IMR-90 (cell line): ENCODE data around the gene UQCRQ. TPM values are rescaled to one million over a fixed set of nuclear protein-coding genes. Genes with fewer than 3 reads are reported as not detected.

Source experiments
- ATAC-seq: fragments of 200-7000 bp; cut with Tn5 transposase; 2 replicates; pipeline ENCODE4 v1.9.1; 2020; ENCODE audit warnings: low read depth, mild to moderate bottlenecking, moderate library complexity
- BruUV-seq: library from RNA; stranded (reverse); fragments of 400-500 nt; replicated peaks from 2 replicates; lab custom pipeline; 2021; lab: Mats Ljungman, UMichigan
- CTCF ChIA-PET: fragments of 300-600 bp; formaldehyde crosslinking; extraction: SDS; loops from one replicate; lab custom pipeline; 2021; ENCODE audit warnings: antibody characterized with exemption; lab: Yijun Ruan, JAX
- POLR2A ChIA-PET: fragments of 300-600 bp; sonication (Branson Sonifier 250); formaldehyde crosslinking; loops from one replicate; lab custom pipeline; 2022; ENCODE audit warnings: antibody characterized with exemption; ENCODE audit not compliant: unreplicated experiment; lab: Charles Lee
- DNase-seq: peaks from one replicate; pipeline ENCODE4 v3.0.0; 2013
- H2AFZ ChIP-seq: replicated peaks from 2 replicates; pipeline ENCODE3; 2013; ENCODE audit warnings: low read length, mild to moderate bottlenecking; ENCODE audit not compliant: poor library complexity
- H2AK5ac ChIP-seq: 2 replicates; pipeline ENCODE4 v1.6.1; 2013; ENCODE audit warnings: low read depth, low read length, inconsistent platforms
- H2AK9ac ChIP-seq: replicated peaks from 2 replicates; pipeline ENCODE3; 2013; ENCODE audit warnings: mild to moderate bottlenecking, low read depth, low read length, moderate library complexity; ENCODE audit not compliant: poor library complexity
- H2BK120ac ChIP-seq: 2 replicates; pipeline ENCODE4 v1.6.1; 2013; ENCODE audit warnings: low read depth, low read length, inconsistent platforms
- H2BK15ac ChIP-seq: 3 replicates; pipeline ENCODE4 v1.6.1; 2013; ENCODE audit warnings: low read depth, low read length, inconsistent platforms
- H2BK20ac ChIP-seq: 2 replicates; pipeline ENCODE4 v1.6.1; 2013; ENCODE audit warnings: low read depth, mild to moderate bottlenecking, inconsistent platforms, low read length, moderate library complexity
- H2BK5ac ChIP-seq: 2 replicates; pipeline ENCODE4 v1.6.1; 2013; ENCODE audit warnings: mild to moderate bottlenecking, low read depth, low read length, inconsistent platforms; ENCODE audit not compliant: poor library complexity, severe bottlenecking
- H3K14ac ChIP-seq: replicated peaks from 2 replicates; pipeline ENCODE4 v1.6.1; 2013; ENCODE audit warnings: low read depth, low read length, inconsistent platforms
- H3K18ac ChIP-seq: 2 replicates; pipeline ENCODE4 v1.6.1; 2013; ENCODE audit warnings: low read depth, low read length, control low read depth
- H3K23ac ChIP-seq: 2 replicates; pipeline ENCODE4 v1.6.1; 2013; ENCODE audit warnings: low read depth, low read length, inconsistent platforms
- H3K27ac ChIP-seq: 2 replicates; pipeline ENCODE4 v1.5.1; 2013; ENCODE audit warnings: mild to moderate bottlenecking, control low read depth, low read length; ENCODE audit not compliant: insufficient read depth
- H3K27me3 ChIP-seq: 2 replicates; pipeline ENCODE4 v1.6.1; 2013; ENCODE audit warnings: low read length; ENCODE audit not compliant: control insufficient read depth, insufficient read depth
- H3K36me3 ChIP-seq: 2 replicates; pipeline ENCODE4 v1.6.1; 2013; ENCODE audit warnings: low read length, mixed read lengths; ENCODE audit not compliant: control insufficient read depth, insufficient read depth
- H3K4ac ChIP-seq: 2 replicates; pipeline ENCODE4 v1.6.1; 2013; ENCODE audit warnings: low read depth, low read length, inconsistent platforms
- H3K4me1 ChIP-seq: 2 replicates; pipeline ENCODE4 v1.6.1; 2013; ENCODE audit warnings: low read length, mixed read lengths; ENCODE audit not compliant: control insufficient read depth, insufficient read depth
- H3K4me2 ChIP-seq: 2 replicates; pipeline ENCODE4 v1.6.1; 2013; ENCODE audit warnings: low read depth, mild to moderate bottlenecking, control low read depth, low read length, moderate library complexity
- H3K4me3 ChIP-seq: 2 replicates; pipeline ENCODE4 v1.5.1; 2013; ENCODE audit warnings: low read depth, mild to moderate bottlenecking, control low read depth, low read length, moderate library complexity; ENCODE audit not compliant: insufficient read depth
- H3K56ac ChIP-seq: 2 replicates; pipeline ENCODE4 v1.6.1; 2013; ENCODE audit warnings: low read length, inconsistent platforms; ENCODE audit not compliant: insufficient read depth; ENCODE audit errors: extremely low read depth
- H3K79me1 ChIP-seq, 2 experiments: 2 replicates each; pipeline ENCODE4 v1.6.1; 2013; ENCODE audit warnings: low read length in 2 of 2, inconsistent platforms in 1 of 2, low read depth in 1 of 2
- H3K9ac ChIP-seq: 2 replicates; pipeline ENCODE4 v1.6.1; 2013; ENCODE audit warnings: low read depth, low read length, control low read depth
- H3K9me1 ChIP-seq: 2 replicates; pipeline ENCODE4 v1.6.1; 2013; ENCODE audit warnings: low read length, inconsistent platforms; ENCODE audit not compliant: insufficient read depth
- H3K9me3 ChIP-seq: 2 replicates; pipeline ENCODE4 v1.6.1; 2013; ENCODE audit warnings: low read length; ENCODE audit not compliant: control insufficient read depth, insufficient read depth
- H4K20me1 ChIP-seq: 2 replicates; pipeline ENCODE4 v1.6.1; 2013; ENCODE audit warnings: low read length, inconsistent platforms; ENCODE audit not compliant: insufficient read depth
- H4K5ac ChIP-seq: 2 replicates; pipeline ENCODE4 v1.6.1; 2013; ENCODE audit warnings: mild to moderate bottlenecking, low read depth, low read length, control low read depth
- H4K8ac ChIP-seq, 2 experiments: 2 replicates each; pipeline ENCODE4 v1.6.1; 2013; ENCODE audit warnings: low read depth in 2 of 2, low read length in 2 of 2, control low read depth in 1 of 2, inconsistent platforms in 1 of 2
- H4K91ac ChIP-seq: 2 replicates; pipeline ENCODE4 v1.6.1; 2013; ENCODE audit warnings: low read depth, low read length, inconsistent platforms; ENCODE audit not compliant: insufficient read depth
- MAZ ChIP-seq: IDR thresholded peaks from 2 replicates; pipeline ENCODE4 v1.6.1; 2012; ENCODE audit warnings: low read depth, mild to moderate bottlenecking, low read length, improper control_type of control experiment, moderate library complexity, borderline replicate concordance
- MXI1 ChIP-seq: IDR thresholded peaks from 2 replicates; pipeline ENCODE4 v1.6.1; 2012; ENCODE audit warnings: low read depth, mild to moderate bottlenecking, low read length, moderate library complexity, borderline replicate concordance
- POLR2A ChIP-seq: IDR thresholded peaks from 2 replicates; pipeline ENCODE4 v1.6.1; 2012; ENCODE audit warnings: mild to moderate bottlenecking, low read depth, low read length
- RAD21 ChIP-seq: IDR thresholded peaks from 2 replicates; pipeline ENCODE4 v1.6.1; 2012; ENCODE audit warnings: low read length, improper control_type of control experiment
- RCOR1 ChIP-seq: IDR thresholded peaks from 2 replicates; pipeline ENCODE4 v1.6.1; 2012; ENCODE audit warnings: mild to moderate bottlenecking, low read length, improper control_type of control experiment; ENCODE audit not compliant: insufficient replicate concordance
- RFX5 ChIP-seq: IDR thresholded peaks from 2 replicates; pipeline ENCODE4 v1.8.0; 2012; ENCODE audit warnings: low read depth, mild to moderate bottlenecking, low read length, moderate library complexity
- SMC3 ChIP-seq: fragments of 150-350 bp; IDR thresholded peaks from 2 replicates; pipeline ENCODE4 v1.6.1; 2016; ENCODE audit warnings: low read depth, mild to moderate bottlenecking, antibody characterized with exemption, low read length, moderate library complexity
- WGBS, 2 experiments: methylation state at CpG; one replicate each; pipeline versions ENCODE4 v1.1.5 to v1.1.7; 2013; ENCODE audit warnings: missing lambda C conversion rate in 2 of 2; ENCODE audit not compliant: insufficient read length in 1 of 2; ENCODE audit errors: extremely low coverage in 2 of 2; 5-methylcytosine and 5-hydroxymethylcytosine counted together
- dilution Hi-C: fragments of 300-500 bp; cut with HindIII; formaldehyde crosslinking; loops from one replicate; pipeline ENCODE4 v1.14.3; 2018; ENCODE audit warnings: low sequenced_read_pairs; ENCODE audit not compliant: unreplicated experiment
- in situ Hi-C: fragments of 300-500 bp; cut with MboI; formaldehyde crosslinking; loops from 3 replicates; pipeline ENCODE4 v1.14.3; 2019; ENCODE audit warnings: low sequenced_read_pairs, inconsistent platforms, mixed read lengths
- intact Hi-C: fragments of 100-400 bp; cut with micrococcal nuclease; formaldehyde crosslinking; loops from 2 replicates; pipeline ENCODE4 v1.10.0; 2022
- polyA plus RNA-seq, 3 experiments: library from polyadenylated mRNA; depleted of rRNA; stranded (reverse); fragments of >200 nt; gene quantifications; 2 replicates each; pipeline ENCODE4 v1.2.3, GENCODE V29; 2012; ENCODE audit warnings: low replicate concordance in 1 of 3
- total RNA-seq: library from RNA; depleted of rRNA; stranded (reverse); fragments of >200 nt; gene quantifications from 2 replicates; pipeline ENCODE4 v1.2.3, GENCODE V29; 2012
- TF ChIP-seq, protein P1 (sequence below): conservative IDR thresholded peaks from 2 replicates; pipeline ENCODE4 v1.5.1; 2012; ENCODE audit warnings: mild to moderate bottlenecking, low read depth, low read length, improper control_type of control experiment
- TF ChIP-seq, protein P2 (sequence below): fragments of 150-350 bp; IDR thresholded peaks from 2 replicates; pipeline ENCODE4 v1.6.1; 2016; ENCODE audit warnings: low read depth, mild to moderate bottlenecking, low read length, moderate library complexity, borderline replicate concordance

The UQCRQ gene
- total and polyA plus RNA-seq, 2 of the 4 experiments (the other 2 are of a cell fraction): 73.7 to 292 TPM

GRCh38 chr5:132820162-132820754, 46.2 kb upstream of the UQCRQ start:
- Histone ChIP-seq H2BK20ac (no peak overlapping the region), H3K56ac (no peak overlapping the region), H4K91ac (peak overlapping the region; percentile 89), H4K8ac (peak overlapping the region in 1 of 2 experiments; percentile 83; a peak in 1 of 4 replicates), H2BK15ac (no peak overlapping the region), H3K27ac (peak overlapping the region; percentile 5; the same call in 1 of the 2 replicates), H3K9ac (peak overlapping the region; percentile 9; the same call in 1 of the 2 replicates), H3K4me2 (no peak overlapping the region), H3K4me1 (peaks cover 8% of the 10 kb centered on the region), H2BK120ac (peak overlapping the region; percentile 71; the same call in 1 of the 2 replicates), H4K5ac (peak overlapping the region; percentile 39; the same call in 1 of the 2 replicates), H2BK5ac (no peak overlapping the region), H3K4me3 (no peak overlapping the region), H2AFZ (peak overlapping the region; percentile 91), H2AK9ac (peak overlapping the region; percentile 90), H3K79me1 (no peaks in the 10 kb centered on the region), H3K23ac (no peak overlapping the region), H2AK5ac (no peak overlapping the region), H3K9me1 (no peaks in the 10 kb centered on the region), H3K9me3 (no peaks in the 10 kb centered on the region), H3K4ac (peak overlapping the region; percentile 71), H3K27me3 (no peaks in the 10 kb centered on the region), H3K36me3 (peaks cover 6% of the 10 kb centered on the region; the same call in 1 of the 2 replicates), H4K20me1 (no peaks in the 10 kb centered on the region), H3K14ac (no peak overlapping the region), H3K18ac (no peak overlapping the region)
- ATAC-seq (peak; percentile 71), DNase-seq (peak; percentile 90)
- ChIA-PET CTCF (interaction anchor here (0.6 to 2.7 kb wide), 15 partner anchors 8 to 142 kb away, joined by 3 to 22 read pairs (median 3); partner anchors contain the start of gene KIF3A), POLR2A (interaction anchor here (0.6 to 0.7 kb wide), 2 partner anchors 8 to 53 kb away, joined by 5 to 10 read pairs; no protein-coding TSS in a partner anchor)
- in situ Hi-C loops: no loop called here
- no TSS peak for BruUV-seq
- intact Hi-C loops: loop anchor here (1.0 to 5.0 kb wide), 6 partner anchors 43 to 435 kb away; partner anchors contain the start of gene SEPTIN8
- dilution Hi-C loops: no loop called here
- TF ChIP-seq RCOR1: no peak
- no peak for TF ChIP-seq POLR2A
- TF ChIP-seq, protein P1, sequence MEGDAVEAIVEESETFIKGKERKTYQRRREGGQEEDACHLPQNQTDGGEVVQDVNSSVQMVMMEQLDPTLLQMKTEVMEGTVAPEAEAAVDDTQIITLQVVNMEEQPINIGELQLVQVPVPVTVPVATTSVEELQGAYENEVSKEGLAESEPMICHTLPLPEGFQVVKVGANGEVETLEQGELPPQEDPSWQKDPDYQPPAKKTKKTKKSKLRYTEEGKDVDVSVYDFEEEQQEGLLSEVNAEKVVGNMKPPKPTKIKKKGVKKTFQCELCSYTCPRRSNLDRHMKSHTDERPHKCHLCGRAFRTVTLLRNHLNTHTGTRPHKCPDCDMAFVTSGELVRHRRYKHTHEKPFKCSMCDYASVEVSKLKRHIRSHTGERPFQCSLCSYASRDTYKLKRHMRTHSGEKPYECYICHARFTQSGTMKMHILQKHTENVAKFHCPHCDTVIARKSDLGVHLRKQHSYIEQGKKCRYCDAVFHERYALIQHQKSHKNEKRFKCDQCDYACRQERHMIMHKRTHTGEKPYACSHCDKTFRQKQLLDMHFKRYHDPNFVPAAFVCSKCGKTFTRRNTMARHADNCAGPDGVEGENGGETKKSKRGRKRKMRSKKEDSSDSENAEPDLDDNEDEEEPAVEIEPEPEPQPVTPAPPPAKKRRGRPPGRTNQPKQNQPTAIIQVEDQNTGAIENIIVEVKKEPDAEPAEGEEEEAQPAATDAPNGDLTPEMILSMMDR: peak; percentile 90
- peak; percentile 90 for TF ChIP-seq SMC3
- TF ChIP-seq MXI1: no peak
- TF ChIP-seq RFX5: no peak
- TF ChIP-seq MAZ: no peak
- peak; percentile 92 for TF ChIP-seq RAD21
- TF ChIP-seq, protein P2, sequence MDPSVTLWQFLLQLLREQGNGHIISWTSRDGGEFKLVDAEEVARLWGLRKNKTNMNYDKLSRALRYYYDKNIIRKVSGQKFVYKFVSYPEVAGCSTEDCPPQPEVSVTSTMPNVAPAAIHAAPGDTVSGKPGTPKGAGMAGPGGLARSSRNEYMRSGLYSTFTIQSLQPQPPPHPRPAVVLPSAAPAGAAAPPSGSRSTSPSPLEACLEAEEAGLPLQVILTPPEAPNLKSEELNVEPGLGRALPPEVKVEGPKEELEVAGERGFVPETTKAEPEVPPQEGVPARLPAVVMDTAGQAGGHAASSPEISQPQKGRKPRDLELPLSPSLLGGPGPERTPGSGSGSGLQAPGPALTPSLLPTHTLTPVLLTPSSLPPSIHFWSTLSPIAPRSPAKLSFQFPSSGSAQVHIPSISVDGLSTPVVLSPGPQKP: no peak
- 5% methylated on average over 7 of the region's 15 CpGs; no CpG with 5 or more reads in 1 of the 2 experiments for WGBS, 2 experiments
